SK-N-MC (cell line): Measurements from ENCODE around the gene ZDHHC14.

Experiments used
- EZH2 ChIP-seq: fragments of 200-600 bp; sonication (generic); IDR thresholded peaks from one replicate; pipeline ENCODE4 v1.6.1; 2017; ENCODE audit warnings: antibody characterized with exemption
- FOXP2 ChIP-seq: optimal IDR thresholded peaks from 2 replicates; pipeline ENCODE3; 2011; ENCODE audit warnings: mild to moderate bottlenecking, moderate library complexity; ENCODE audit not compliant: insufficient read depth; ENCODE audit errors: extremely low read length, control extremely low read depth
- POLR2AphosphoS5 ChIP-seq: IDR thresholded peaks from 2 replicates; pipeline ENCODE4 v1.6.1; 2012; ENCODE audit warnings: mild to moderate bottlenecking, low read depth, low read length, borderline replicate concordance

- TF ChIP-seq POLR2AphosphoS5 (peak; percentile 80), EZH2 (no peak), FOXP2 (no peak)
Observed at GRCh38 chr6:157379656-157380457, 1.1 kb upstream of the ZDHHC14 start.
